HCT116 (cell line): Measurements from ENCODE around the gene SLAMF6. TPM values are rescaled to one million over a fixed set of nuclear protein-coding genes. Genes with fewer than 3 reads are reported as not detected.
"Not testable (repeated sequence)": the region's sequence is repeated elsewhere in the genome, so short reads cannot be mapped to it uniquely, and the experiment has no call there.

Experiments used
- ATAC-seq: fragments of 200-7000 bp; cut with Tn5 transposase; 2 replicates; pipeline ENCODE4 v1.9.1; 2020; ENCODE audit warnings: mild to moderate bottlenecking, moderate library complexity
- BruUV-seq: library from RNA; stranded (reverse); fragments of 400-500 nt; replicated peaks from 2 replicates; lab custom pipeline; 2021; lab: Mats Ljungman, UMichigan
- CTCF ChIA-PET: fragments of 300-600 bp; sonication (Branson Sonifier 250); formaldehyde crosslinking; loops from one replicate; lab custom pipeline; 2021; ENCODE audit warnings: antibody characterized with exemption; lab: Charles Lee
- POLR2A ChIA-PET: fragments of 300-600, 350-600 bp; sonication (Branson Sonifier 250); formaldehyde crosslinking; loops from one replicate; lab custom pipeline; 2021; ENCODE audit warnings: antibody characterized with exemption; lab: Charles Lee
- RAD21 ChIA-PET, 2 experiments: fragments of 300-600 bp; sonication (Branson Sonifier 250); formaldehyde crosslinking; loops; one replicate each; lab custom pipeline; 2023; ENCODE audit warnings: low total read pairs in 2 of 2; ENCODE audit not compliant: uncharacterized antibody in 2 of 2, unreplicated experiment in 2 of 2, low non-redundant PET in 1 of 2; lab: Charles Lee
- DNase-seq: peaks from one replicate; pipeline ENCODE4 v3.0.0-alpha.2; 2010; ENCODE audit warnings: low read depth, low spot score
- H2AFZ ChIP-seq: fragments of 200-600 bp; shearing (Covaris generic), sonication (generic); 2 replicates; pipeline ENCODE4 v1.6.1; 2017; ENCODE audit warnings: low read depth, mixed run types, mixed read lengths, antibody characterized with exemption, low read length; ENCODE audit not compliant: poor library complexity, severe bottlenecking
- H3K27ac ChIP-seq: 2 replicates; pipeline ENCODE4 v1.5.1; 2012; ENCODE audit warnings: low read depth, low read length
- H3K27me3 ChIP-seq: fragments of 200-600 bp; sonication (generic); 2 replicates; pipeline ENCODE4 v1.6.1; 2016; ENCODE audit warnings: mixed run types, low read length, mixed read lengths; ENCODE audit not compliant: insufficient read depth
- H3K36me3 ChIP-seq, 2 experiments: fragments of 200-500 bp in 1 of 2; fragments of 200-600 bp in 1 of 2; sonication (Bioruptor generic) in 1 of 2; sonication (generic) in 1 of 2; 2 replicates each; pipeline versions ENCODE4 v1.5.1 to v1.6.1; 2014 to 2016; ENCODE audit warnings: low read length in 2 of 2, inconsistent platforms in 1 of 2, mixed read lengths in 1 of 2, mixed run types in 1 of 2; ENCODE audit not compliant: insufficient read depth in 2 of 2, control insufficient read depth in 1 of 2
- H3K4me1 ChIP-seq, 2 experiments: fragments of 200-600 bp in 1 of 2; sonication (generic) in 1 of 2; 2 replicates each; pipeline versions ENCODE4 v1.5.1 to v1.6.1; 2012 to 2017; ENCODE audit warnings: low read length in 2 of 2, inconsistent platforms in 1 of 2, mild to moderate bottlenecking in 1 of 2, mixed read lengths in 1 of 2, mixed run types in 1 of 2, moderate library complexity in 1 of 2; ENCODE audit not compliant: insufficient read depth in 2 of 2, control insufficient read depth in 1 of 2
- H3K4me2 ChIP-seq: fragments of 200-600 bp; sonication (generic); 2 replicates; pipeline ENCODE4 v1.6.1; 2017; ENCODE audit warnings: mixed run types, low read length, mixed read lengths
- H3K4me3 ChIP-seq, 2 experiments: fragments of 200-600 bp in 1 of 2; sonication (generic) in 1 of 2; replicated peaks in 1 of 2; 2 replicates each; pipeline ENCODE4 v1.5.1; 2011 to 2016; ENCODE audit warnings: low read length in 2 of 2, control low read depth in 1 of 2, low read depth in 1 of 2, mild to moderate bottlenecking in 1 of 2, mixed read lengths in 1 of 2, mixed run types in 1 of 2
- H3K79me2 ChIP-seq: fragments of 200-600 bp; sonication (generic); 2 replicates; pipeline ENCODE4 v1.6.1; 2017; ENCODE audit warnings: mild to moderate bottlenecking, mixed run types, low read length, moderate library complexity, mixed read lengths; ENCODE audit not compliant: insufficient read depth
- H3K9ac ChIP-seq: fragments of 200-600 bp; sonication (generic); 2 replicates; pipeline ENCODE4 v1.6.1; 2016; ENCODE audit warnings: low read length, mixed read lengths
- H3K9me2 ChIP-seq: fragments of 200-600 bp; sonication (generic), shearing (Covaris generic); 2 replicates; pipeline ENCODE4 v1.6.1; 2017; ENCODE audit warnings: mixed run types, mild to moderate bottlenecking, moderate library complexity; ENCODE audit not compliant: insufficient read depth
- H3K9me3 ChIP-seq, 2 experiments: fragments of 200-500 bp in 1 of 2; fragments of 200-600 bp in 1 of 2; sonication (Bioruptor generic) in 1 of 2; sonication (generic) in 1 of 2; 2 replicates each; pipeline ENCODE4 v1.6.1; 2014 to 2017; ENCODE audit warnings: low read length in 2 of 2, mixed read lengths in 2 of 2, inconsistent platforms in 1 of 2, low read depth in 1 of 2, mild to moderate bottlenecking in 1 of 2, mixed run types in 1 of 2, moderate library complexity in 1 of 2; ENCODE audit not compliant: control insufficient read depth in 1 of 2, insufficient read depth in 1 of 2
- H4K20me1 ChIP-seq: fragments of 200-600 bp; sonication (generic), shearing (Covaris generic); 2 replicates; pipeline ENCODE4 v1.6.1; 2017; ENCODE audit warnings: mixed run types, mild to moderate bottlenecking, moderate library complexity; ENCODE audit not compliant: insufficient read depth
- CBX3 ChIP-seq: IDR thresholded peaks from 2 replicates; pipeline ENCODE4 v1.6.1; 2012; ENCODE audit warnings: low read depth
- CEBPB ChIP-seq: IDR thresholded peaks from 2 replicates; pipeline ENCODE4 v1.6.1; 2012; ENCODE audit warnings: low read depth
- EGR1 ChIP-seq: IDR thresholded peaks from 2 replicates; pipeline ENCODE4 v1.6.1; 2012; ENCODE audit warnings: low read depth
- ELF1 ChIP-seq: IDR thresholded peaks from 2 replicates; pipeline ENCODE4 v1.6.1; 2012; ENCODE audit warnings: low read depth, borderline replicate concordance
- EZH2 ChIP-seq: fragments of 200-600 bp; sonication (generic); IDR thresholded peaks from 2 replicates; pipeline ENCODE4 v1.6.1; 2017; ENCODE audit warnings: antibody characterized with exemption, mixed run types
- POLR2A ChIP-seq: IDR thresholded peaks from 2 replicates; pipeline ENCODE4 v1.7.0; 2011; ENCODE audit warnings: borderline replicate concordance; ENCODE audit not compliant: insufficient read depth, insufficient read length; ENCODE audit errors: extremely low read depth
- POLR2AphosphoS5 ChIP-seq: IDR thresholded peaks from 2 replicates; pipeline ENCODE4 v1.6.1; 2011; ENCODE audit warnings: mild to moderate bottlenecking, low read depth, low read length, moderate library complexity
- RAD21 ChIP-seq: IDR thresholded peaks from 2 replicates; pipeline ENCODE4 v1.6.1; 2012; ENCODE audit warnings: low read depth, mild to moderate bottlenecking
- SIN3A ChIP-seq: IDR thresholded peaks from 2 replicates; pipeline ENCODE4 v1.6.1; 2012; ENCODE audit warnings: low read depth
- SP1 ChIP-seq: IDR thresholded peaks from 2 replicates; pipeline ENCODE4 v1.6.1; 2012; ENCODE audit warnings: low read depth
- SRF ChIP-seq: IDR thresholded peaks from 2 replicates; pipeline ENCODE4 v1.6.1; 2012; ENCODE audit warnings: low read depth
- ZFX ChIP-seq: fragments of 450-650 bp; IDR thresholded peaks from 2 replicates; pipeline ENCODE4 v1.6.1; 2017
- intact Hi-C: fragments of 100-400 bp; cut with micrococcal nuclease; formaldehyde crosslinking; loops from 2 replicates; pipeline ENCODE4 v1.10.0; 2022
- total RNA-seq: library from RNA; stranded (reverse); gene quantifications from one replicate; pipeline ENCODE4 v1.2.1, GENCODE V29; 2021; ENCODE audit not compliant: unreplicated experiment
- TF ChIP-seq, protein P1 (sequence below): IDR thresholded peaks from 2 replicates; pipeline ENCODE4 v1.6.1; 2012
- TF ChIP-seq, protein P2 (sequence below): IDR thresholded peaks from 2 replicates; pipeline ENCODE4 v1.6.1; 2011; ENCODE audit warnings: mild to moderate bottlenecking, low read length, moderate library complexity; ENCODE audit not compliant: insufficient replicate concordance; ENCODE audit errors: extremely low read depth

Gene SLAMF6
- total RNA-seq, 1 experiment from 2014 or later = not detected

DNA sequence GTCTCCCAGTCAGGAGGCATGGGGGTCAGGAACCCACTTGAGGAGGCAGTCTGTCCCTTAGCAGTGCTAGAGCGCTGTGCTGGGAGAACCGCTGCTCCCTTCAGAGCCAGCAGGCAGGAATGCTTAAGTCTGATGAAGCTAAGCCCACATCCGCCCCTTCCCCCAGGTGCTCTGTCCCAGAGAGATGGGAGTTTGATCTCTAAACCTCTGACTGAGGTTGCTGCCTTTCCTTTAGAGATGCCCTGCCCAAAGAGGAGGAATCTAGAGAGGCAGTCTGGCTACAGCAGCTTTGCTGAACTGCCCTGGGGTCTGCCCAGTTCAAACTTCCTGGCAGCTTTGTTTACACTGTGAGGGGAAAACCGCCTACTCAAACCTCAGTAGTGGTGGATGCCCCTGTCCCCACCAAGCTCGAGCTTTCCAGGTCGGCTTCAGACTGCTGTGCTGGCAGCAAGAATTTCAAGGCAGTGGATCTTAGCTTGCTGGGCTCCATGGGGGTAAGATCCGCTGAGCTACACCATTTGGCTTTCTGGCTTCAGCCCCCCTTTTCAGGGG lies 6.4 kb upstream of the SLAMF6 start:
- DNase-seq, H3K27me3 ChIP-seq, RAD21 ChIA-PET, H2AFZ ChIP-seq, H3K36me3 ChIP-seq, intact Hi-C loops, H3K4me1 ChIP-seq, ATAC-seq, BruUV-seq, H4K20me1 ChIP-seq, H3K4me3 ChIP-seq, H3K4me2 ChIP-seq, H3K9me3 ChIP-seq, H3K79me2 ChIP-seq, POLR2A ChIA-PET, H3K9me2 ChIP-seq, H3K9ac ChIP-seq, H3K27ac ChIP-seq: not testable (repeated sequence)
- CTCF ChIA-PET = interaction anchor here (1.1 kb wide), 1 partner anchor 15 kb away, joined by 4 read pairs; no protein-coding TSS in a partner anchor

DNA sequence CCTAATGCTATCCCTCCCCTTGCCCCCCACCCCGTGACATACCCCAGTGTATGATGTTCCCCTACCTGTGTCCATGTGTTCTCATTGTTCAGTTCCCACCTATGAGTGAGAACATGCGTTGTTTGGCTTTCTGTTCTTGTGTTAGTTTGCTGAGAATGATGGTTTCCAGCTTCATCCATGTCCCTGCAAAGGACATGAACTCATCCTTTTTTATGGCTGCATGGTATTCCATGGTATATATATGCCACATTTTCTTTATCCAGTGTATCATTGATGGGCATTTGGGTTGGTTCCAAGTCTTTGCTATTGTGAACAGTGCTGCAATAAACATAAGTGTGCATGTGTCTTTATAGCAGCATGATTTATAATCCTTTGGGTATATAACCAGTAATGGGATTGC lies 734 bp upstream of the SLAMF6 start:
- ATAC-seq, H3K4me2 ChIP-seq, H3K79me2 ChIP-seq, BruUV-seq, RAD21 ChIA-PET, H3K9me2 ChIP-seq, H3K9ac ChIP-seq, CTCF ChIA-PET, H4K20me1 ChIP-seq, H3K9me3 ChIP-seq, H3K4me3 ChIP-seq, H2AFZ ChIP-seq, DNase-seq, H3K36me3 ChIP-seq, H3K27me3 ChIP-seq, POLR2A ChIA-PET, H3K27ac ChIP-seq, intact Hi-C loops: not testable (repeated sequence)
- H3K4me1 ChIP-seq = peaks cover 13 to 20% of the 10 kb centered on the region in 2 experiments; a peak in 3 of 4 replicates

DNA sequence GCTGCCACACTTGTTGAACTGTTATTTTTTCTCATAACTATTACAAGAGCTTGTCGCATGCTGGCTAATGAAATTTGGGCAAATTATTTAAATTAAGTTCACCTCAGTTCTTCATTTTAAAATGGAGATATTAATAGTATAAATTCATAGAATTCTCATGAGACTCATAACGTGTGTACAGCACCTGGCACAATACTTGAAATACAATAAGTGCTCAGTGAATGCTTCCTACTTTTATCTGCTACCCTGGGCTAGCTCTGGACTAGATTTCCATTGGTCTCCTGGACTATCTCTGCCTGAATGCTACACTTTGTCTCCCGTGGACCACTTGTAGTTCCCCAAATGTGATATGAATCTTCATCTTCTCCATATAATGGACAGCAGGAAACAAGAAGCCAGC lies 919 bp downstream of the SLAMF6 start:
- no peak for DNase-seq
- ChIA-PET POLR2A (no interaction called here), CTCF (no interaction called here), RAD21 (no interaction called here)
- Histone ChIP-seq H3K36me3 (no peaks in the 10 kb centered on the region), H3K4me3 (no peak overlapping the region), H3K4me1 (peaks cover 13 to 20% of the 10 kb centered on the region in 2 experiments; a peak in 3 of 4 replicates), H3K9ac (no peak overlapping the region), H3K27ac (no peak overlapping the region), H3K79me2 (no peaks in the 10 kb centered on the region), H3K9me3 (no peaks in the 10 kb centered on the region), H3K27me3 (no peaks in the 10 kb centered on the region), H3K9me2 (no peaks in the 10 kb centered on the region), H4K20me1 (no peaks in the 10 kb centered on the region), H2AFZ (no peak overlapping the region), H3K4me2 (no peak overlapping the region)
- no TSS peak for BruUV-seq
- intact Hi-C loops = no loop called here
- ATAC-seq = no peak
- no peak for TF ChIP-seq RAD21
- TF ChIP-seq CEBPB = no peak
- TF ChIP-seq ELF1 = no peak
- no peak for TF ChIP-seq EZH2
- TF ChIP-seq, protein P1, sequence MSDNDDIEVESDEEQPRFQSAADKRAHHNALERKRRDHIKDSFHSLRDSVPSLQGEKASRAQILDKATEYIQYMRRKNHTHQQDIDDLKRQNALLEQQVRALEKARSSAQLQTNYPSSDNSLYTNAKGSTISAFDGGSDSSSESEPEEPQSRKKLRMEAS = no peak
- no peak for TF ChIP-seq ZFX
- no peak for TF ChIP-seq POLR2A
- no peak for TF ChIP-seq SIN3A
- no peak for TF ChIP-seq SP1
- TF ChIP-seq CBX3 = no peak
- TF ChIP-seq POLR2AphosphoS5 = no peak
- no peak for TF ChIP-seq SRF
- no peak for TF ChIP-seq EGR1
- TF ChIP-seq, protein P2, sequence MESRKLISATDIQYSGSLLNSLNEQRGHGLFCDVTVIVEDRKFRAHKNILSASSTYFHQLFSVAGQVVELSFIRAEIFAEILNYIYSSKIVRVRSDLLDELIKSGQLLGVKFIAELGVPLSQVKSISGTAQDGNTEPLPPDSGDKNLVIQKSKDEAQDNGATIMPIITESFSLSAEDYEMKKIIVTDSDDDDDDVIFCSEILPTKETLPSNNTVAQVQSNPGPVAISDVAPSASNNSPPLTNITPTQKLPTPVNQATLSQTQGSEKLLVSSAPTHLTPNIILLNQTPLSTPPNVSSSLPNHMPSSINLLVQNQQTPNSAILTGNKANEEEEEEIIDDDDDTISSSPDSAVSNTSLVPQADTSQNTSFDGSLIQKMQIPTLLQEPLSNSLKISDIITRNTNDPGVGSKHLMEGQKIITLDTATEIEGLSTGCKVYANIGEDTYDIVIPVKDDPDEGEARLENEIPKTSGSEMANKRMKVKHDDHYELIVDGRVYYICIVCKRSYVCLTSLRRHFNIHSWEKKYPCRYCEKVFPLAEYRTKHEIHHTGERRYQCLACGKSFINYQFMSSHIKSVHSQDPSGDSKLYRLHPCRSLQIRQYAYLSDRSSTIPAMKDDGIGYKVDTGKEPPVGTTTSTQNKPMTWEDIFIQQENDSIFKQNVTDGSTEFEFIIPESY = no peak
